ENCODE measurements around the gene GINS2.
A peak's percentile ranks its signal among the peaks of the same experiment; 100 is the strongest.

The GINS2 gene

GRCh38 chr16:85716680-85717038 lies 27.9 kb upstream of the GINS2 start:
- DNase-seq = peak in 14 of 56 donors; percentile 3 to 41 (median 20)

- no peak for DNase-seq
Observed at GRCh38 chr16:85716022-85716679, 27.4 kb upstream of the GINS2 start.

DNA sequence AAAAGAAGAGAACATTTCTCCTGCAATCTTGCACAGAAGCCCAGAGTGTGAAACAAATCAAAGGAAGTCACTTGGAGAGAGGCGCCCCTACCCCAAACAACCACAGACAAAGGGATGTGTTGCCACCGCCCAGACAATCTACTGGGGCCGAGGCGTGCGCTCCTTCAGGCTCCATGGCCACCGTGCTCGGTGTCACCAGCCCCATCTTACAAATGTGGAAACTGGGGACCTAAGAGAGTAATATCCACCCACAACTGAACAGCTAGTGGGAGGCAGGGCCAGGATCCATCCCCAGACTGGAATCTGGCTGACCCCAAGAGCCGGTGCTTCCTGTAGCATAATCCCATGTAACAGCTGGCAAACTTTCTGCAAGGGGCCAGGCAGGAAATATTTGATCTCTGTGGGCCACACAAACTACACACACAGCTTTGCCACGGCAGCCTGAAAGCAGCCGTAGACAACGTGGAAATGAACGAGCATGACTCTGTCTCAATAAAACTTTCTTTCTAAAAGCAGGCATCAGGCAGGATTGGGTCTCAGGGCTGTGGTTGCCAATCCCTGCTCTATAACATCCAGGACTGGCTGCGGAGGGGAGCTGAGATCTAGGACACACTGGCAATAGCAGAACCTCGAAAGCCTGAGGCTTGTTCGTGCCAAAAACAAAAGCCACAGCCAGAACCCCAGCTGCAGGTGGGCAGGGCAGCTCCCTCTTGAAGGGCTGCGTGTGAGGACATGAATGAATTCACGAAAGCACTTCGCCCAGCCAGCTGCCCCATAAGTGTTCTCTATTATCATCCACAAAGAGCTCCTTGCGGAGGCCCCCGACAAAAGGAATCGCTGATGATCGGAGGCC lies 26.6 kb upstream of the GINS2 start:
- peak in 2 of 56 donors; percentile 6 to 11 for DNase-seq

- DNase-seq = no peak
Observed at GRCh38 chr16:85712801-85713200, 24.0 kb upstream of the GINS2 start.

DNA sequence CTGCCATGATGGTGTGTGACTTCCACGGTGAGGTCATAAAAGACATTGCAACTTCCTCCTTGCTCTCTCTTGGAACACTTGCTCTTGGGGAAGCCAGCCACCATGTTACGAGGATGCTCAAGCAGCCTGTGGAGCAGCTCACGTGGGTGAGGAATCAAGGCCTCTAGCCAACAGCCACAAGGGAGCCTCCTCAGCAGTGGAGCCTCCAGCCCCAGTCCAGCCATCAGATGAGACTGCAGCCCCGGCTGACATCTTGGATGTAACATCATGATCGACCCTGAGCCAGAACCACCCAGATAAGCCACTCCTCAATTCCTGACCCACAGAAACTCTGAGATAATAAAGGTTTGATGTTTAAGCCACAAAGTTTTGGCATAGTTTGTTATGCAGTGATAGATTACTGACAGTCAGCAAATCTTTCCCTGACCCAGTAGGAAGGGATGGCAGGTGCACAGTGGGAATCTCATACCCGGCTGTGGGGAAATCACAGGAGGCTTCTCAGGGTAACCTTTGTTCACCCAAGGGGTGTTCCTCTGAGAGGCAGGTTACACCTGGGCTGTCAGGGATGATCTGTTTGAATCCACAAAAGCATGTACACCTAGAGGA lies 23.3 kb upstream of the GINS2 start:
- no peak for DNase-seq

GRCh38 chr16:85710732-85711131 lies 22.0 kb upstream of the GINS2 start:
- DNase-seq = no peak

GRCh38 chr16:85709766-85710585 lies 21.2 kb upstream of the GINS2 start:
- DNase-seq = no peak

DNA sequence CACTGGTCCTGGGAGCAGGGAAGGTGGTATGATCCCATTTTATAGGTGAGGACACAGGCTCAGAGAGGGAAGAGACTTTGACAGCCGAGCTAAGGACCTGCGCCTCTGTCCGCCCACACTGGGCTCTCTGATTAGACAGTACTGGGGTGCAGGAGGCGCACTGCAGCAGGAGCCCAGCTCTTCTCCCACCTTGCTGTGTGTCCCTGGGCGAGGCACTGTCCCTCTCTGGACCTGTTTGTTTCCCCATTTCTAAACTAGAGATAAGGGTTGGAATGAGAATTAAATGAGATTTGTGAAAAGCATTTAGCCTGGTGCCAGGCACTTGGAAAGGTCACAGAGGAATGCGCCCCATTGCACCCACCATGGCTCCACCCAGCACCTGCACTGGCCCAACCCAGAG lies 19.6 kb upstream of the GINS2 start:
- DNase-seq = no peak

GRCh38 chr16:85707528-85708095 lies 18.9 kb upstream of the GINS2 start:
- no peak for DNase-seq

DNA sequence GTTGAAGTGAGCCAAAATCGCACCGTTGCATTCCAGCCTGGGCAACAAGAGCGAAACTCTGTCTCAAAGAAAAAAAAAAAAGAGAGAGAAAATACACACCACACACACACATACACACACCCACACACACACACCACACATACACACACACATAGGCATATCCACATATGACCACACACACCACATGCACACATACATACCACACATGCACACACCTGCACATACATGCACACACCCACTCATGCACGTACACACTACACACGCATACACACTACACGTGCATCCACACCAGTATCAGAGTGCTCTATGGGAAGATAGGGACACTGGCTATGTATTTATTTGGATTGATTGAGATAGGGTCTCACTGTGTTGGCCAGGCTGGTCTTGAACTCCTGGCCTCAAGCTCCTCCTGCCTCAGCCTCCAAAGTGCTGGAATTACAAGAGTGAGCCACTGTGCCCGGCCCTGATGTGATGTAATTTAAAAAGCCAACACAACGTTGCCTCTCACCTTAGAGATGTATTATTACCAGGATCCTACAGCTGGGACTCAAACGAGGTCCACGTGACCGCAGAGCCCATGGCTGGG lies 17.8 kb upstream of the GINS2 start:
- DNase-seq = no peak

DNA sequence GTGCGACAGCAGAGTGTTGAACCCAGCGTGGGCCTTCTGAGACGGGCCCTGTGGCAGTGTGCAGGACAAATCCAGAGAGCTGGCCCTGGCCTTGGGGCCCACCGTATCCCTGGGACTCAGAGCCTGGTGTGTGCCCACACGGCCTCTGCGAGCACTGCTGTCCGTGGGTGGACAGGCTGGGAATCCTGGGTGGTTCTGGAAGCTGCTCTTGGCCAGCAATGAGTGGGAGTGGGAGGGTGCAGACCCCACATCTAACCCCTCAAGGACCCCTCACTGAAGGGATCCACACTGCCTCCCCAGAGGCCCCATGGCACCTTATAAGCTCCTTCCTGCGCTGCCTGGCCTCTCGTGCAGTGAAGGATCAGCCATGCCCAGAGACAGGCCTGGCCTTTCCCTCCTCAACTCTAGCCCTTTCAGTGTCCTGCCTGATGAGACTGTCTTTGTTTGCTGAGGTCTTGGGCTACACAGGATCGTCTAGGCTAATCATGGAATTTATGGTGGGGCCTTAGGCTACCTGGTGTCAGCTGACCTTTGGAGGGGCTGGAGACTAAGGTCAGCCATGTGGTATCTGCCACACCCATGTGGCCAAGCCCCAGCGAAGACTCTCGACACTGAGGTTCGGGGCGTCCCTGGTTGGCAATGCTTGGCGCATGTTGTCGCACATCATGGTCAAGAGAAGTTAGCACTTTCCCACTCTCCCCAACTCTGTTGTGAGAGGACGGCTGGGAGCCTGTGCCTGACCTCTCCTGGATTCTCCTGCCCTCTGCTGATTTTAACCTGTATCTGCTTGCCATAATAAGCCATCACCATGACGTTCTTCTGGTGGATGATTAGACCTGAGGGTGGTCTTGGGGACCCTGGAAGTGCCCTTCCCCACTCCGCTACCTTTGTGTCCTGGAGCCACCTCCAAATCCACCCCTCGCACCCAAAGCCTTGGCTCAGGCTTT lies 16.4 kb upstream of the GINS2 start:
- DNase-seq = no peak

GRCh38 chr16:85704011-85704410 lies 15.3 kb upstream of the GINS2 start:
- DNase-seq = no peak

DNA sequence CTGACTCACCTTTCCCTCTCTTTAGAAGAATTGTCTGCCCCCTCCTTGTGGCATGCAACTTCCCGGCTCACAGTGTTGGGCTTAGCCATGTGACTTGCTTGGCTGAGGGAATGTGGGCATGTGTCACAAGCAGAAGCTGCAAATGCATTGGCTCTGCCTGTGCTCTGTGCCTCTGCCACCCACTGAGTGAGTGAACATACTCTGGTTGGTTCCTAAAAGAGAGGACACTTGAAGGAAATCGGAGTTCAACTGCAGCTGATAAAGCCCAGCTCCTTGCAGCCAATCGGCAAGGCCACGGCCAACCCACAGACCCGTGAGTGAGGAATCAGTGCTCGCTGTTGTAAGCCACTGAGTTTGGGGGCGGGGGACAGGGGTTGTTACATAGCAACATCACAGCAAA lies 10.9 kb upstream of the GINS2 start:
- peak in 44 of 56 donors; percentile 20 to 92 (median 64) for DNase-seq

DNA sequence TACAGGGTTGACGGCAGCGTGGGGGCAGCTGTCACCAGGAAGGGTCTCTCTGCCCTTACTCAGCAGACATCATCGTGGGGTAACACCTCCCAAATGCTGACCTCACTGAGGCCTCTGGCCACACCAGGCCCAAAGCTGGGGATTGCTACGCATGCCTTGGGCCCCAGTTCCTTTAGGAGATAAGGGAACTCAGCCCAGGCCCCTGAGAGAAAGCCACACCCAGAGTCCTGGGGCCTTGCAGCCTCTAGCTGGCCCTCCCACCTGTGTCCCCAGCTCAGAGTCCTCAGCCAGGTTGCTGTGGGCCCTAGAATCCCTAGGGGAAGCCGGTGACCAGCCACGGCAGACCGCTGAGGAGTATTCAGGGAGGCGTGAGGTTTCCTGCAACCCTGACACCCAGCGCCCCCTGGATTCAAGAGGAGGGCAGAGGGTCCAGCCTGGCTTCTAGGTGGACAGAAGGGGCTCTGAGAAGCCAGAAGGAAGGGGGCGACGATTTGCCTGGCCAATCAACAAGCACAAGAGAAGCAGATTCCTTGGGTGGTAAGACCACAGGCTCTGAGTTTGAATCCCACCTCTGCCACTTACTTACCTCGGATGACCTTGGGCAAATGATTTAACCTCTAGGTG lies 10.3 kb upstream of the GINS2 start:
- no peak for DNase-seq

DNA sequence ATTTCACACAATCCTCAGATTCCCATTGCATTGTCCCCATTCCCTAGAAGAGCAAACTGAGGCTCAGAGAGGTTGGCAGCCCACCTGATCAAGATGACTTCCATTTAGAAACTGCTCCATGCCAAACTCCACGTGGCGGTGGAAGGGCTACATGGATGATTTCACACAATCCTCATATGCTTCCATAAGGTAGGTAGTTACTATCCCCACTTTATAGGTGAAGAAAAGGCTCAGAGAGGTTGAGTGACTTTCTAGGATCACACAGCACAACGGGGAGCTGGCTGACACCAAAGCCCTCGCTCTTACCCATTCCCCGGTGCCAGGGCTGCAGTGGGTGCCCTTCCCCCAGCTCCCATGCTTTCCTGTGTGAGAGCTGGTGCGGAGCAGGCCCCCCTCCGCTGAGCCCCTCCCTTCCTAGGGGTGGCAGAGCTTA lies 9.7 kb upstream of the GINS2 start:
- DNase-seq = no peak

DNA sequence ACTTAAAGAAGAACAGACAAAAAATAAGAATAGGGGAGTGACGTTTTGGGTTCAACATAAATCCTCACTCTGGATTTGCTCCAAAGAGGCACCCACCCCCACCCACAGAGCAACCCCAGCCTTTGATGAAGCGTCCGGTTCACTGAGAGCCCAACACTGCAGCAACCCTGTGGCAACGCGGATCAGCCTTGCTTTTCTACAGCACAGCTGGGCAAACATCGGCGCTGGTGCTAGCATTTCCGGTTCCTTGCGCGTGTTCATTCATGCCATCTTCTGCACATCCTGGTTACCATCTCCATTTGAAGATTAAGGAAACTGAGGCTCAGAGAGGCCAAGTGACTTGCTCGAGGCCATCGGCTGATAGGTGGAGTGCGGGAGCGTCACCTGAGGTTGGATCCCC lies 8.7 kb upstream of the GINS2 start:
- no peak for DNase-seq

DNA sequence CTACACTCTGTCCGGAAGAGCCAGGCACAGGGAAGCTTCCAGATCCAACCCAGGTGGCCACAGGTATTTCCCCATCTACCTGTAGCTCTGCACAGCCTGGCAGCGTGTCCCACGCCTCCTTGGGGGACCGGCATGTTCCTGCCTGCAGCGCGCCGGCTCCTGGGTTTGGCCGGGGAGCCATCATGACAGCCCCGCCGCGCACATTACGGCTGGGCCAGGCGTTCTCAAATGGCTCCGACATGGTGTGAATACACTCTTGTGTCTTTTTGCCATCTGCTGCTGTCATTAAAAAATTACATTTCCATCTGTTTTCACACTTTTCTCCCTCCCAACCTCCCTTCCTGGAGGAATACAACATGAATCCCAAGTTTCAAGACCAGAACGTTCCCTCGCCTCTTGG lies 8.0 kb upstream of the GINS2 start:
- no peak for DNase-seq

- no peak for DNase-seq
Observed at GRCh38 chr16:85695196-85696128, 6.7 kb upstream of the GINS2 start.
